IMR-90 (cell line): ENCODE data around the gene RYR3. TPM values are rescaled to one million over a fixed set of nuclear protein-coding genes. Genes with fewer than 3 reads are reported as not detected.

ENCODE experiments used
- ATAC-seq: fragments of 200-7000 bp; cut with Tn5 transposase; 2 replicates; pipeline ENCODE4 v1.9.1; 2020; ENCODE audit warnings: low read depth, mild to moderate bottlenecking, moderate library complexity
- BruUV-seq: library from RNA; stranded (reverse); fragments of 400-500 nt; replicated peaks from 2 replicates; lab custom pipeline; 2021; lab: Mats Ljungman, UMichigan
- CTCF ChIA-PET: fragments of 300-600 bp; formaldehyde crosslinking; extraction: SDS; loops from one replicate; lab custom pipeline; 2021; ENCODE audit warnings: antibody characterized with exemption; lab: Yijun Ruan, JAX
- POLR2A ChIA-PET: fragments of 300-600 bp; sonication (Branson Sonifier 250); formaldehyde crosslinking; loops from one replicate; lab custom pipeline; 2022; ENCODE audit warnings: antibody characterized with exemption; ENCODE audit not compliant: unreplicated experiment; lab: Charles Lee
- DNase-seq: peaks from one replicate; pipeline ENCODE4 v3.0.0; 2013
- H2AFZ ChIP-seq: replicated peaks from 2 replicates; pipeline ENCODE3; 2013; ENCODE audit warnings: low read length, mild to moderate bottlenecking; ENCODE audit not compliant: poor library complexity
- H2AK5ac ChIP-seq: 2 replicates; pipeline ENCODE4 v1.6.1; 2013; ENCODE audit warnings: low read depth, low read length, inconsistent platforms
- H2AK9ac ChIP-seq: replicated peaks from 2 replicates; pipeline ENCODE3; 2013; ENCODE audit warnings: mild to moderate bottlenecking, low read depth, low read length, moderate library complexity; ENCODE audit not compliant: poor library complexity
- H2BK120ac ChIP-seq: 2 replicates; pipeline ENCODE4 v1.6.1; 2013; ENCODE audit warnings: low read depth, low read length, inconsistent platforms
- H2BK15ac ChIP-seq: 3 replicates; pipeline ENCODE4 v1.6.1; 2013; ENCODE audit warnings: low read depth, low read length, inconsistent platforms
- H2BK20ac ChIP-seq: 2 replicates; pipeline ENCODE4 v1.6.1; 2013; ENCODE audit warnings: low read depth, mild to moderate bottlenecking, inconsistent platforms, low read length, moderate library complexity
- H2BK5ac ChIP-seq: 2 replicates; pipeline ENCODE4 v1.6.1; 2013; ENCODE audit warnings: mild to moderate bottlenecking, low read depth, low read length, inconsistent platforms; ENCODE audit not compliant: poor library complexity, severe bottlenecking
- H3K14ac ChIP-seq: replicated peaks from 2 replicates; pipeline ENCODE4 v1.6.1; 2013; ENCODE audit warnings: low read depth, low read length, inconsistent platforms
- H3K18ac ChIP-seq: 2 replicates; pipeline ENCODE4 v1.6.1; 2013; ENCODE audit warnings: low read depth, low read length, control low read depth
- H3K23ac ChIP-seq: 2 replicates; pipeline ENCODE4 v1.6.1; 2013; ENCODE audit warnings: low read depth, low read length, inconsistent platforms
- H3K27ac ChIP-seq: 2 replicates; pipeline ENCODE4 v1.5.1; 2013; ENCODE audit warnings: mild to moderate bottlenecking, control low read depth, low read length; ENCODE audit not compliant: insufficient read depth
- H3K27me3 ChIP-seq: 2 replicates; pipeline ENCODE4 v1.6.1; 2013; ENCODE audit warnings: low read length; ENCODE audit not compliant: control insufficient read depth, insufficient read depth
- H3K36me3 ChIP-seq: 2 replicates; pipeline ENCODE4 v1.6.1; 2013; ENCODE audit warnings: low read length, mixed read lengths; ENCODE audit not compliant: control insufficient read depth, insufficient read depth
- H3K4ac ChIP-seq: 2 replicates; pipeline ENCODE4 v1.6.1; 2013; ENCODE audit warnings: low read depth, low read length, inconsistent platforms
- H3K4me1 ChIP-seq: 2 replicates; pipeline ENCODE4 v1.6.1; 2013; ENCODE audit warnings: low read length, mixed read lengths; ENCODE audit not compliant: control insufficient read depth, insufficient read depth
- H3K4me2 ChIP-seq: 2 replicates; pipeline ENCODE4 v1.6.1; 2013; ENCODE audit warnings: low read depth, mild to moderate bottlenecking, control low read depth, low read length, moderate library complexity
- H3K4me3 ChIP-seq: 2 replicates; pipeline ENCODE4 v1.5.1; 2013; ENCODE audit warnings: low read depth, mild to moderate bottlenecking, control low read depth, low read length, moderate library complexity; ENCODE audit not compliant: insufficient read depth
- H3K56ac ChIP-seq: 2 replicates; pipeline ENCODE4 v1.6.1; 2013; ENCODE audit warnings: low read length, inconsistent platforms; ENCODE audit not compliant: insufficient read depth; ENCODE audit errors: extremely low read depth
- H3K79me1 ChIP-seq, 2 experiments: 2 replicates each; pipeline ENCODE4 v1.6.1; 2013; ENCODE audit warnings: low read length in 2 of 2, inconsistent platforms in 1 of 2, low read depth in 1 of 2
- H3K9ac ChIP-seq: 2 replicates; pipeline ENCODE4 v1.6.1; 2013; ENCODE audit warnings: low read depth, low read length, control low read depth
- H3K9me1 ChIP-seq: 2 replicates; pipeline ENCODE4 v1.6.1; 2013; ENCODE audit warnings: low read length, inconsistent platforms; ENCODE audit not compliant: insufficient read depth
- H3K9me3 ChIP-seq: 2 replicates; pipeline ENCODE4 v1.6.1; 2013; ENCODE audit warnings: low read length; ENCODE audit not compliant: control insufficient read depth, insufficient read depth
- H4K20me1 ChIP-seq: 2 replicates; pipeline ENCODE4 v1.6.1; 2013; ENCODE audit warnings: low read length, inconsistent platforms; ENCODE audit not compliant: insufficient read depth
- H4K5ac ChIP-seq: 2 replicates; pipeline ENCODE4 v1.6.1; 2013; ENCODE audit warnings: mild to moderate bottlenecking, low read depth, low read length, control low read depth
- H4K8ac ChIP-seq, 2 experiments: 2 replicates each; pipeline ENCODE4 v1.6.1; 2013; ENCODE audit warnings: low read depth in 2 of 2, low read length in 2 of 2, control low read depth in 1 of 2, inconsistent platforms in 1 of 2
- H4K91ac ChIP-seq: 2 replicates; pipeline ENCODE4 v1.6.1; 2013; ENCODE audit warnings: low read depth, low read length, inconsistent platforms; ENCODE audit not compliant: insufficient read depth
- BHLHE40 ChIP-seq: fragments of 150-350 bp; IDR thresholded peaks from 2 replicates; pipeline ENCODE4 v1.6.1; 2016; ENCODE audit warnings: mild to moderate bottlenecking, low read depth, low read length
- CEBPB ChIP-seq: IDR thresholded peaks from 2 replicates; pipeline ENCODE4 v1.6.1; 2012; ENCODE audit warnings: low read depth, low read length, improper control_type of control experiment
- CHD1 ChIP-seq: IDR thresholded peaks from 2 replicates; pipeline ENCODE4 v1.6.1; 2012; ENCODE audit warnings: low read depth, low read length, improper control_type of control experiment
- FOS ChIP-seq: fragments of 150-350 bp; IDR thresholded peaks from 2 replicates; pipeline ENCODE4 v1.6.1; 2016; ENCODE audit warnings: low read depth, low read length
- MAFK ChIP-seq: IDR thresholded peaks from 2 replicates; pipeline ENCODE4 v1.6.1; 2012; ENCODE audit warnings: low read depth, low read length, improper control_type of control experiment
- MAZ ChIP-seq: IDR thresholded peaks from 2 replicates; pipeline ENCODE4 v1.6.1; 2012; ENCODE audit warnings: low read depth, mild to moderate bottlenecking, low read length, improper control_type of control experiment, moderate library complexity, borderline replicate concordance
- POLR2A ChIP-seq: IDR thresholded peaks from 2 replicates; pipeline ENCODE4 v1.6.1; 2012; ENCODE audit warnings: mild to moderate bottlenecking, low read depth, low read length
- RAD21 ChIP-seq: IDR thresholded peaks from 2 replicates; pipeline ENCODE4 v1.6.1; 2012; ENCODE audit warnings: low read length, improper control_type of control experiment
- RCOR1 ChIP-seq: IDR thresholded peaks from 2 replicates; pipeline ENCODE4 v1.6.1; 2012; ENCODE audit warnings: mild to moderate bottlenecking, low read length, improper control_type of control experiment; ENCODE audit not compliant: insufficient replicate concordance
- RFX5 ChIP-seq: IDR thresholded peaks from 2 replicates; pipeline ENCODE4 v1.8.0; 2012; ENCODE audit warnings: low read depth, mild to moderate bottlenecking, low read length, moderate library complexity
- WGBS, 2 experiments: methylation state at CpG; one replicate each; pipeline versions ENCODE4 v1.1.5 to v1.1.7; 2013; ENCODE audit warnings: missing lambda C conversion rate in 2 of 2; ENCODE audit not compliant: insufficient read length in 1 of 2; ENCODE audit errors: extremely low coverage in 2 of 2; 5-methylcytosine and 5-hydroxymethylcytosine counted together
- dilution Hi-C: fragments of 300-500 bp; cut with HindIII; formaldehyde crosslinking; loops from one replicate; pipeline ENCODE4 v1.14.3; 2018; ENCODE audit warnings: low sequenced_read_pairs; ENCODE audit not compliant: unreplicated experiment
- in situ Hi-C: fragments of 300-500 bp; cut with MboI; formaldehyde crosslinking; loops from 3 replicates; pipeline ENCODE4 v1.14.3; 2019; ENCODE audit warnings: low sequenced_read_pairs, inconsistent platforms, mixed read lengths
- intact Hi-C: fragments of 100-400 bp; cut with micrococcal nuclease; formaldehyde crosslinking; loops from 2 replicates; pipeline ENCODE4 v1.10.0; 2022
- polyA plus RNA-seq, 3 experiments: library from polyadenylated mRNA; depleted of rRNA; stranded (reverse); fragments of >200 nt; gene quantifications; 2 replicates each; pipeline ENCODE4 v1.2.3, GENCODE V29; 2012; ENCODE audit warnings: low replicate concordance in 1 of 3
- total RNA-seq: library from RNA; depleted of rRNA; stranded (reverse); fragments of >200 nt; gene quantifications from 2 replicates; pipeline ENCODE4 v1.2.3, GENCODE V29; 2012
- TF ChIP-seq, protein P1 (sequence below): conservative IDR thresholded peaks from 2 replicates; pipeline ENCODE4 v1.5.1; 2012; ENCODE audit warnings: mild to moderate bottlenecking, low read depth, low read length, improper control_type of control experiment
- TF ChIP-seq, protein P2 (sequence below): fragments of 150-350 bp; IDR thresholded peaks from 2 replicates; pipeline ENCODE4 v1.6.1; 2017; ENCODE audit warnings: mild to moderate bottlenecking, antibody characterized with exemption, low read length, low read depth
- TF ChIP-seq, protein P3 (sequence below): fragments of 150-350 bp; IDR thresholded peaks from 2 replicates; pipeline ENCODE4 v1.6.1; 2016; ENCODE audit warnings: low read depth, mild to moderate bottlenecking, low read length, moderate library complexity, borderline replicate concordance

The RYR3 gene
- total and polyA plus RNA-seq, 2 of the 4 experiments (the other 2 are of a cell fraction) = 0.18 TPM; not detected in 1

DNA sequence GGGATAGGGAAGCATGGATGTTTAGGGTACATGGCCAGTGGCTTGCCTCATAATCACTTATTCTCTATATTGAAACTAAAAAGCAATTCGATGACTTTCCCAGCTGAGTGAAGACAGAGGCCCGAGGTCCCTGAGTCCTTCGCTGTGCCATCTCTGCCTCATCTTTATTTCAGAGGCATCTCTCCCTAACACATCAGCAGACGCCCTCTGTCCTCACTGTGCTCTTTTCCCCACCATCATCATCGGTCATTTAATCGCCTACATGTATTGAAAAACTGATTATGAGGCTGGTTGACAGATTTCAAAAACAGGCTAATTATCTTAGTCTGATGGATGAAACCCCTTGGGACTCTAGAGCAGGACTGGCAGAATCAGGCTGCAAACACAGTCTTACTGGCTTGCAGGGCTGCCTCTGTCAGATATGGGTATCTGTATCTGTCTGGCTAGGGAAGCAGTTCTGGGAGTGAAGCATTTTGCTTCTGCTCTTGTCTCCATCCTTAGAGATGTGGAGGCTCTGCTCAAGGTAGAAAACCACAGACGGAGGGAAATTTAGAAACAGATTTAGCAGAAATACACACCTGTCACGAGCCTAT lies 366.6 kb downstream of the RYR3 start:
- Histone ChIP-seq H3K9me3 (no peaks in the 10 kb centered on the region), H3K4ac (no peak overlapping the region), H3K36me3 (no peaks in the 10 kb centered on the region), H3K9me1 (no peaks in the 10 kb centered on the region), H4K20me1 (no peaks in the 10 kb centered on the region), H3K56ac (no peak overlapping the region), H3K9ac (no peak overlapping the region), H2AK5ac (no peak overlapping the region), H4K91ac (no peak overlapping the region), H3K23ac (no peak overlapping the region), H2BK5ac (no peak overlapping the region), H3K27ac (no peak overlapping the region), H4K5ac (no peak overlapping the region), H2AK9ac (no peak overlapping the region), H3K4me3 (no peak overlapping the region), H2BK120ac (no peak overlapping the region), H2AFZ (no peak overlapping the region), H2BK20ac (no peak overlapping the region), H3K4me2 (no peak overlapping the region), H3K79me1 (no peaks in the 10 kb centered on the region), H3K27me3 (peaks cover 6% of the 10 kb centered on the region), H2BK15ac (no peak overlapping the region), H3K4me1 (no peaks in the 10 kb centered on the region), H3K14ac (no peak overlapping the region), H3K18ac (no peak overlapping the region), H4K8ac (no peak overlapping the region)
- no TSS peak for BruUV-seq
- ATAC-seq (no peak), DNase-seq (no peak)
- in situ Hi-C loops (loop anchor here (25.0 kb wide), 1 partner anchor 615 kb away; no protein-coding TSS in a partner anchor), dilution Hi-C loops (no loop called here), intact Hi-C loops (no loop called here)
- WGBS, 2 experiments = no CpG with 5 or more reads among the region's 8 CpGs
- CTCF ChIA-PET = no interaction called here
- TF ChIP-seq MAFK (no peak), MAZ (no peak), POLR2A (no peak), RFX5 (no peak), RCOR1 (no peak), CEBPB (no peak), RAD21 (no peak), BHLHE40 (no peak), FOS (no peak), CHD1 (no peak)
- TF ChIP-seq, protein P1, sequence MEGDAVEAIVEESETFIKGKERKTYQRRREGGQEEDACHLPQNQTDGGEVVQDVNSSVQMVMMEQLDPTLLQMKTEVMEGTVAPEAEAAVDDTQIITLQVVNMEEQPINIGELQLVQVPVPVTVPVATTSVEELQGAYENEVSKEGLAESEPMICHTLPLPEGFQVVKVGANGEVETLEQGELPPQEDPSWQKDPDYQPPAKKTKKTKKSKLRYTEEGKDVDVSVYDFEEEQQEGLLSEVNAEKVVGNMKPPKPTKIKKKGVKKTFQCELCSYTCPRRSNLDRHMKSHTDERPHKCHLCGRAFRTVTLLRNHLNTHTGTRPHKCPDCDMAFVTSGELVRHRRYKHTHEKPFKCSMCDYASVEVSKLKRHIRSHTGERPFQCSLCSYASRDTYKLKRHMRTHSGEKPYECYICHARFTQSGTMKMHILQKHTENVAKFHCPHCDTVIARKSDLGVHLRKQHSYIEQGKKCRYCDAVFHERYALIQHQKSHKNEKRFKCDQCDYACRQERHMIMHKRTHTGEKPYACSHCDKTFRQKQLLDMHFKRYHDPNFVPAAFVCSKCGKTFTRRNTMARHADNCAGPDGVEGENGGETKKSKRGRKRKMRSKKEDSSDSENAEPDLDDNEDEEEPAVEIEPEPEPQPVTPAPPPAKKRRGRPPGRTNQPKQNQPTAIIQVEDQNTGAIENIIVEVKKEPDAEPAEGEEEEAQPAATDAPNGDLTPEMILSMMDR = no peak
- TF ChIP-seq, protein P2, sequence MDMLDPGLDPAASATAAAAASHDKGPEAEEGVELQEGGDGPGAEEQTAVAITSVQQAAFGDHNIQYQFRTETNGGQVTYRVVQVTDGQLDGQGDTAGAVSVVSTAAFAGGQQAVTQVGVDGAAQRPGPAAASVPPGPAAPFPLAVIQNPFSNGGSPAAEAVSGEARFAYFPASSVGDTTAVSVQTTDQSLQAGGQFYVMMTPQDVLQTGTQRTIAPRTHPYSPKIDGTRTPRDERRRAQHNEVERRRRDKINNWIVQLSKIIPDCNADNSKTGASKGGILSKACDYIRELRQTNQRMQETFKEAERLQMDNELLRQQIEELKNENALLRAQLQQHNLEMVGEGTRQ = no peak
- TF ChIP-seq, protein P3, sequence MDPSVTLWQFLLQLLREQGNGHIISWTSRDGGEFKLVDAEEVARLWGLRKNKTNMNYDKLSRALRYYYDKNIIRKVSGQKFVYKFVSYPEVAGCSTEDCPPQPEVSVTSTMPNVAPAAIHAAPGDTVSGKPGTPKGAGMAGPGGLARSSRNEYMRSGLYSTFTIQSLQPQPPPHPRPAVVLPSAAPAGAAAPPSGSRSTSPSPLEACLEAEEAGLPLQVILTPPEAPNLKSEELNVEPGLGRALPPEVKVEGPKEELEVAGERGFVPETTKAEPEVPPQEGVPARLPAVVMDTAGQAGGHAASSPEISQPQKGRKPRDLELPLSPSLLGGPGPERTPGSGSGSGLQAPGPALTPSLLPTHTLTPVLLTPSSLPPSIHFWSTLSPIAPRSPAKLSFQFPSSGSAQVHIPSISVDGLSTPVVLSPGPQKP = no peak
- POLR2A ChIA-PET = no interaction called here
